GM10266 (cell line): ENCODE results near the gene WNT9A.

Experiments
- DNase-seq: peaks from one replicate; pipeline ENCODE4 v3.0.0; 2012; ENCODE audit errors: extremely low spot score
- CTCF ChIP-seq: IDR thresholded peaks from 2 replicates; pipeline ENCODE4 v1.5.1; 2012; ENCODE audit warnings: mild to moderate bottlenecking, low read depth; ENCODE audit not compliant: control insufficient read depth, insufficient read depth; ENCODE audit errors: missing control alignments

WNT9A gene

GRCh38 chr1:227929751-227930472, 17.8 kb downstream of the WNT9A start:
- DNase-seq, result no peak
- no peak for TF ChIP-seq CTCF

- no peak for DNase-seq
- no peak for TF ChIP-seq CTCF
These were observed 18.8 kb downstream of the WNT9A start for GRCh38 chr1:227928811-227929375.

- DNase-seq, result no peak
- TF ChIP-seq CTCF, result no peak
These were observed 19.6 kb downstream of the WNT9A start for GRCh38 chr1:227927971-227928741.

- no peak for TF ChIP-seq CTCF
- no peak for DNase-seq
These were observed 20.5 kb downstream of the WNT9A start for GRCh38 chr1:227926896-227927885.

- no peak for TF ChIP-seq CTCF
These were observed 21.4 kb downstream of the WNT9A start for GRCh38 chr1:227926216-227926791.

GRCh38 chr1:227925582-227926198, 22.0 kb downstream of the WNT9A start:
- no peak for TF ChIP-seq CTCF
- DNase-seq, result no peak

More at GRCh38 chr1:227926216-227926791, 21.4 kb downstream of the WNT9A start:
- DNase-seq, result no peak
